Right forelimb (tissue), 1 donor: ENCODE measurements around the gene UBE2G1.

ENCODE experiments used
- DNase-seq: peaks from one replicate; pipeline ENCODE4 v3.0.0-alpha.2; 2018

The UBE2G1 gene

DNA sequence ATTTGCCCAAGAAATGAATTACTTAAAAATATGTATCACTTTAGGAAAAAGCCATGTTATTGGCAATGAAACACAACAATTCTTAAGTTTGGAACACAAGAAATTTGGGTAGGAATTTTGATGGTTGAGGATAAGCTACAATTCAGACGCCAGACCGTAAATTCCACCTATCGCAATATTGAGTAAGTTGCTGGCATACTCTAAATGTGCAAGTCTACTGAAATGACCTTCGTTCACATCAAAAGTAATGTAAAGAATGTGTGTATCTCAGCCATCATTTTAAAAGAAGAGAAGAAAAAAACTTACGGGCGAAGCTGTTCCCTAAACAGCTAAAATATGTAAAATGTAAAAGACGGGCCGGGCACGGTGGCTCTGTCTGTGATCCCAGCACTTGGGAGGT lies 33.4 kb downstream of the UBE2G1 start:
- no peak for DNase-seq

DNA sequence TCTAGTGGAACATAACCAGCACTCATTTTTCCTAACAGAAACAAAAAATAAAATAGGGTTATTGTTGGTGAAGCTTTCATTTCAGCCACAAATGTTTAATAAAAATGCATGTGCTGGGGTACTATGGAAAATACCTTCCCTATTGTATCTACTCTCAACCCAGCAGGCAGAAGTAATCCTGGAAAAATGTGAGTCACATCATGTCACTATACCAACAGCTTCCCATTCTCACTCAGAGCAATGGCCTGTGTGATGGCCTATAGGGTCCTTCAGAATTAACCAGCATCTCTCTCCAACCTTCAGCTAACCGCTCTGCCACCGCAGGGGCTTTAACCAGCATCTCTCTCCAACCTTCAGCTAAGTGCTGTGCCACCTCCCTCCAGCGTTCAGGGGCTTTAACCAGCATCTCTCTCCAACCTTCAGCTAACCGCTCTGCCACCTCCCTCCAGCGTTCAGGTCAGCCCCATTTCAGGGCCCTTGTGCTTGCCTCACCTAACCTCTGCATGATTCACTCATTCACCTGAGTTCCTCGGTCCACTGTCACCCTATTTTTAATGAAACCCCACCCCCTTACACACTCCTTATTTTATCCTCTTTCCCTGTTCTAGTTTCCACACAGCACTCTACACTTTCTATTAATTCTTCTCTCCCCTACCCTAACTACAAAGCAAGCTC lies 34.0 kb downstream of the UBE2G1 start:
- no peak for DNase-seq

DNA sequence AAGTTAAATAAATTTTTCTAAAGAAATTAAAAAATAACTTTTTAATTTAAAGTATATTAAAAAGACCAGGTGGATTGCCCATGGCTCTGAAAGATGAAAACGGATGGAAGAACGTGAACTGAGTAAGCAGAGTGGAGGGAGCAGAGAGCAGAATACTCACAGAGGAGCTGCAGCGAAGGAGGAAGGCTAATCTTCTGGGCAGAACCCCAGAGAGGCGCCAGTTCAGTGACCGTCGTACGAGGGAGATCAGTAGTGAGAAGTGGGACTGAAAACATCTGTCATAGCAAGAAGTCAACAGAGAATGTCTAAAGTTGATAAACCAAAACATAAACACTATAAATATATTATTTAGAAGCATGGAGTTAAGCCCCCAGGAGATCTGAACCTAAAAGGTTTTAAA lies 34.9 kb downstream of the UBE2G1 start:
- DNase-seq, result no peak

DNA sequence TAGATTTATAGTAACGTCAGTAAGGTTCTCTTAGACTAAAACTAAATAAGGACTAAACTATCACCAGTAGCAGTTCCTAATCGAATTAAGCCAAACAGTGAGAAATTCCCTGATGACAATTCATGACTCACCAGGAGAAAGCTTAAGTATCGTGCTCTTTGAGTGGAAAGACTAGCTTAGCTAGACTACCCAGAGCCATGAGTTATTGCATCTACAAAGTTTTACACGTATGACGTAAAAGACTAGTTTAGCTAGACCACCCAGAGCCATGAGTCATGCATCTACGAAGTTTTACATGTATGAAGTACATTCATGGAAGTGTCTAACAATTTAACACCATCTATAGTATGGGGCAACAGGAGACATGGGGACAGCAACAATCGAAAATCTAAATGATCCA lies 36.6 kb downstream of the UBE2G1 start:
- DNase-seq, result no peak

DNA sequence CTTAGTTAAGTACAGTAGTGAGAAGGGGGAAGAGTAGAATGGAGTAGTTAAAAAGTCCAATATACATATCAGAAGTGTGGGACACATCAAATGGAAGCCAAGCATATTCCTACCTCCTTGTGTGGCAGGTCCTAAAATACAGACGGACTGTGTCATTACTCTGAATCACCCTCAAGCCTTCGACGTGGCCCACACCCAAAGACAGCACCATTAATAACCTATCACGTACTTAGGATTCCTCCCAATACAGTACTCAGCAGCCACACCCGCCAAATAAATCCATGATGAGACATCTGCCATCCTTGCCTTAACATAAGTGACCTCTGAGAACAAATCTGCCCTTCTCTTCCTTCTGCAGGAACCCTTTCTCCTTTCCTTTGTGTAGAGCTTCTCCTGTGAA lies 38.9 kb downstream of the UBE2G1 start:
- DNase-seq, result no peak

DNA sequence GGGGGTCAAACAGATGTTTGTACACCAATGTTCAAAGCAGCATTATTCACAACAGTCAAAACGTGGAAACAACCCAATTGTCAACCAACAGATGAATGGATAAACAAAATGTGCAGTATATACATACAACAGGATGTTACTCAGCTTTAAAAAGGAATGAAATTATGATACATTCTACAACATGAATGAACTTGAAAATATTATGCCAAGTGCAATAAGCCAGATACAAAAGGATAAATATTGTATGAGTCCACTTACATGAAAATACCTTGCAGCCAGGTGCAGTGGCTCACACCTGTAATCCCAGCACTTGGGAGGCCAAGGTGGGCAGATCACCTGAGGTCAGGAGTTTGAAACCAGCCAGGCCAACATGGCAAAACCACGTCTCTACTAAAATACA lies 39.9 kb downstream of the UBE2G1 start:
- DNase-seq, result no peak

DNA sequence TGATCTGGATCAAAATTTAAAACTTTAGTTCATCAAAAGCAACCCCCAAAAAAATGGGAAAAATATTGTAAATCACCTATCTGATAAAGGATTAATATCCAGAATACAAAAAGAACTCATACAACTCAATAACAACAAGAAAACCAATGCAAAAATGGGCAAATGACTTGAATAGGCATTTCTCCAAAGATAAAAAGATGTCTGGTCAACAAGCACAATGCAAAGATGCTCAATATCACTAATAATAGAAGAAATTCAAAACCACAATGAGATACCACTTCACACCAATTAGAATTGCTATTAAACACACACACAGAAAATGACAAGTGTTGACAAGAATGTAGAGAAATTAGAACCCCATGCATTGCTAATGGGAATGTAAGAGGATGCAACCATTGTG lies 40.4 kb downstream of the UBE2G1 start:
- DNase-seq, result no peak

DNA sequence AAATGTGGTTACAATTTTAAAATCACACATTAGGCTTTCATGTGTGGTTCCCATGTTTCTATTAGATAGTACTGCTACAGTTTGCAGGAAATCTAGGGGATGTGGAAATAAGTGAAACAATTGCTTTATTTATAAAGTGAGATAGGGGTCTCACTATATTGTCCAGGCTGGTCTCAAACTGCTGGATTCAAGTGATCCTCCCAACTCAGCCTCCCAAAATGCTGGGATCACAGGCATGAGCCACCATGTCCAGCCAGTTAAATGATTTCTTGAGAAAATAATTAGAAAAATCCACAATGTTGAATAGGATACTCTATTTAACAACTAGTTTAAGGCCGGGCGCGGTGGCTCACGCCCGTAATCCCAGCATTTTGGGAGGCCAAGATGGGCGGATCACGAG lies 42.0 kb downstream of the UBE2G1 start:
- no peak for DNase-seq

DNA sequence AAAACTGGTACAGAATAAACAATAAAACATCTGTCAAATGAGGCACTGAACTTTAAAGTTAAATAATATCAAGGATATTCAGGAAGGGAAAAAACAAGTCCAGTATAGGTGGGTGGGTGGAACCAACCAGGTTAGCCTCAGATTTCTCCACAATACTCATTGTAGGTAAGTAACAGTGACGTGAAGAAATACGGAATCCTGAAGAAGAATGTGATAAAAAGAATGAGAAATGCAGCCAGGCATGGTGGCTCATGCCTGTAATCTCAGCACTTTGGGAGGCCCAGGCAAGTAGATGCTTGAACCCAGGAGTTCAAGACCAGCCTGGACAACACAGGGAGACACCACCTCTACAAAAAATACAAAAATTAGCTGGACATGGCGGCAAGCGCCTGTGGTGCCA lies 47.3 kb downstream of the UBE2G1 start:
- no peak for DNase-seq

DNA sequence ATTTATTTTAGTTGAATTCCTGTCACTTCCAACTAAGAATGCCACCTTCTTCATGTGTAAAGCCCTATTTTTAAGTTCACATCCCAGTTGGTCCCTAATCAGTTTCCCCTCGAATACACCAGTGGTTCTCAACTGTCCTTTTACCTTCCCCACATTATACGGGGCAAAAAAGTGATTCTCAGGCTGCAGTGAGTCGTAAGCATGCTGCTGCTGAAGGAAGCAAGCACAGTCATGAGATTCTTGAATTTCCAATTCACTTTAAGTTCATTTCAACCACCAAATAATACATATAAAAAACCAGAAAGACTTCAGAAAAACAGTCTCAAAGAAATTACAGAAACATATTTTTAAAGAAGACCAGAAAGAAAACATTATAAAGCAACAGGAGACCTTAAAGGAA lies 47.9 kb downstream of the UBE2G1 start:
- DNase-seq, result no peak

DNA sequence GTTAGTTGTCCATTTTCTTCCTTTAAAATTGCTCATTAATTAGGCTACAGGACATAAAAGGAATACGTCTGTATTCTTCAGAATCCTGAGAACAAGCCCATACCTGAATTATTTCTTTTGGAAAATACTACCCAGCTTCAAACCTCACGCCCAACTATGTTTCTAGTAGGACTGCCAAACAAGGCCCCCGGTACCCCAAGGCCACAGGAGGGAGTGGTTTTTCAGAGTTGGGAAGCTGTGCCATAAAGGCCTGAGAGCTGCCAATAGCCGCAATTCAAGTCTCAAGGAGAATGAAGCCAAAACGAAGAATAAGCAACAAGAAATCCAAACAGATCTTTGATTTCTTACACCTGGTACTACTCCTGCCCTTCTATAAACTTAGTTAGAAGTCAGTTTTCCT lies 48.3 kb downstream of the UBE2G1 start:
- no peak for DNase-seq

DNA sequence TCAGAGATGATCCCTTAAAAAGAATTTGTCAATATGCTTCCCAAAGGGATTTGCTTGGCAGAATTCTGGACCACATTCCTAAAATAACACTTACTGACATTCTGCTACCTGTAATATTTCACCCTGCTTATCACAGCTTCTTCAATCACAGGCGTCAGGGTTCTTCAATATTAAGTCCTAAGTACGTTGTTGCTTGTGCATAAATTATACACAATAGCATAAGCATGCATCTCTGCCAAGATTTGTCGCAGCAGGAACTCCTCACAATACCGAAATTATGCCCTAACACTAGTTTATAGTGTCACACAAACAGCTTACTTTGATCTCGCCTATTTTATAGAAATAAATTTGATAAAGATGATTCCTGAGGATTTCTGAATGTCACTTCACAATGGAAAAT lies 48.9 kb downstream of the UBE2G1 start:
- DNase-seq, result no peak

DNA sequence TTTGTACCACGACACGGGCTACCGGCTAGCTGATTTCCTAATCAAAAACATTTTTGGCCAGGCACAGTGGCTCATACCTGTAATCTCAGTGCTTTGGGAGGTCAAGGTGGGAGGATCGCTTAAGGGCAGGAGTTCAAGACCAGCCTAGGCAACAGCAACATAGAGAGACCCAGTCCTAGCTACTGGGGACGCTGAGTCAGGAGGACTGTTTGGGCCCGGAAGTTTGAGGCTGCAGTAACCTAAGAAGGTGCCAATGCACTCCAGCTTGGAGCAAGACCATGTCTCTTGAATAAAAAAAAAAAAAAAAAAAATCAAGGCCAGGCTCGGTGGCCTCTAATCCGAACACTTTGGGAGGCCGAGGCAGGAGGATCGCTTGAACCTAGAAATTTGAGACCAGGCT lies 49.8 kb downstream of the UBE2G1 start:
- no peak for DNase-seq

DNA sequence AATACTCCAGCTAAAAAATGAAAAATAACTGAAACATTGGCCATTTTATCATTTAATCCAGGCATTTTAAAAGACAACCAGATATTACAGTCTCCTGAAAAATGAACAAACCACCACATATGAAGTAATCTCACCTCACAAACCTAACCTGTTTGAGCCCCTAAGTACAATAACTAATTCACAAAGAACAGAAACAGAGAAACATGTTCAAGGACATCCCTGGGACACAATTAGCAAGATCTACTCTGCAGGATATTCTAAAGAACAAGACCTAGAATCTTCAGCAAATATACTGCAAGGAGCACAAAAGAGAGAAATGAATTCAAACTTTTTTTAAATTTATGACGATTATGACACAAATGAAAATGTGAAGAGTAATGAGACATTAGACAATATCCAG lies 51.9 kb downstream of the UBE2G1 start:
- no peak for DNase-seq

DNA sequence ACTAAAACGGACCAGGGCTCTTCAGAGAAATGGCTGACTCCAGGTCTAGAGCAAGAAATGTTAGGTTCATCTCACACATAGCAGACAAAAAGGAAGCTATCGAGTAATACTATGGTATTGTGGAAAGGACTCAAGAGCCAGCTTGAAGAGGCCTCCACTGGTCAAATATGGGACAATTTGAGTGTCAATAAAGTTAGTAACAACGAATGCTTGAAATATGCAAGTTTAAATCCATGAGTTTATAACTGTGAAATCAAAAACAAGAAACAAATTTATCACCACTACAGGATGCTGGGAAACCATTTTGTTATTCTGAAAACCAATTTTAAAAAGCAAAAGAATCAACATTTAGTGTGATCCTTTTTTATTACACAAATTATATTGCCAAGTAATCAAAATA lies 52.3 kb downstream of the UBE2G1 start:
- DNase-seq, result no peak

DNA sequence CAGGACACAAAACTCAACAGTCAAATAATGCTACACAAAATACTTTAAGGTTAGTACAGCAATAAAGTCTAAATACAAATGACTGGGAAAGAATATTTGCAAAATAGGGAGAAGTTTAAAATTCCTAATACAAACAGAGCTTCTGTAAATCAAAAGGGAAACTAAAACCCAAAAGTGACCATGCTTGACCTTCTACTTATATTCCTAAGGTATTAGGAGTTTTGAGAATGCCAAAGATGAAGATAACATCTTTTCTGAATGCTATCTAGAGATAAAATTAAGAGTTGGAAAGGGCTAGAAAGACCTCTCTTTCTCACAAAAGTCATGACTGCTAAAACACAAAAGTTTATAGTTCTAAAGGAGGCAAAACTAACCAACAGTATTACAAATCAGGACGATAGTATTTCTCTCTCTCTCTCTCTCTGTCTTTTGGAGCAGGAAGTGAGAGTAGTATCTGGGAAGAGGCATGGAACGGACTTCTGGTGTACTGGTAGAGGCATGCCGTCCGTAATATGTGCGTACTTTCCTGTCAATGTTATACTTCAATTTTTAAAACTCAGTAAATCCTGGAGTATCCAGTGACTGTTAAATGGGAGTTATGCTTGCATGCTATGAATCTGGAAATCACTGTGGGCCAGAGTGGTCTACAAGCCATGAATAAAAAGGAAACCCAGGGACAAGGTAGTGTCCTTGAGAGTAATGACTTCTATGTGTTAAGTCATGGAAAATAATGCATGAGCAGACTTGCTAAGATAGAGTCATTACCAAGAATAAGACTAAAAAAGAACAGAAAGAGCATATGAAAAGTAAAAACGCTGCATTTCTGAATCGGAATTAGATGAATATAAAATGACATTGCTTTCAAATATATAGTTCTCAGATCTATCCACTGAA lies 53.0 kb downstream of the UBE2G1 start:
- DNase-seq, result no peak

DNA sequence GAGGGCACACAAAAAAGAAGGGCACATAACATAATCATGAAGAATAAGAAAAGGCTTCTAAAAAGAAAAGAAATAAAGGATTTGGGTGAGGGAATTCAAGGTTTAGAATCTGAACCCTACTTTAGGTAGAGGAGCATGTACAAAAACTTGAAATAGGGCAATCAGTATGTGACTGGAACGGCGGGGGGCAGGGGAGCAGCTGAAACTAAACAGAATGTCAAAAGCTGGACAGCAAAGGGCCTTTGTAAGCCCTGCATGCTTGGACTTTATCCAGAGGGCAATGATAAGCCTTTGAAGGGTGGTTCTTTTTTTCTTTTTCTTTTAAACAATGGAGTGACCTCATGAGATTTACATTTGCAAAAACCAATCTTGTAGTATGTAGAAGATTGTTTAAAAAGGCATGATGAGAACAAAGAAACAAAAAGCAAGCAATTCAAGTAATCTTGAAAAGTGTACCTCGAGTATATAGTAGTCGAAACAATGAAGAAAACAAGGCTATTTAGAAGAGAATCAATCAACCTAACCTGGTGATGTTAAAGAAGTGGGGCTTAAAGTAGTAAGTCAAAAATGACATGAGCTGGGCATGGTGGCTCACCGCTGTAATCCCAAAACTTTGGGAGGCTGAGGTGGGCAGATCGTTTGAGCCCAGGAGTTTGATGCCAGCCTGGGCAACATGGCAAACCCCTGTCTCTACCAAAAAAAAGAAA lies 56.0 kb downstream of the UBE2G1 start:
- DNase-seq, result no peak

DNA sequence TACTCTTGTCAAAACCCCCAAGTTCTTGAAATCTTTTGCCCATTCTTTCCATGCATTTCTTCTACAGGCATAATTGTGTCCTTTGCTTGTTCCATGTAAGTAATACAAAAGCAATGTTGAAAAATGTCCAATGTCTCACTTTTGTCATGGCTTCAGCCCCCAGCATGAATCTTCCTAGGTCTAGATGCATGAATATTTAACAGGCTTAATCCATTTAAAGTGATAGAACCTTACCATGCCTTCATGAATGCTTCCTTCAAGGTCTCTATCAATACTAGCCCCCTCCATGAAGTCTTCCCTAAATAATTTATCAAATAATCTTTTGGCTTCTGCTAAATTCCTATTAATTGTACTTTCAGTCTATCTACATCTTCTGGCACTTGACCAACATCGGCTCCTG lies 56.6 kb downstream of the UBE2G1 start:
- no peak for DNase-seq

DNA sequence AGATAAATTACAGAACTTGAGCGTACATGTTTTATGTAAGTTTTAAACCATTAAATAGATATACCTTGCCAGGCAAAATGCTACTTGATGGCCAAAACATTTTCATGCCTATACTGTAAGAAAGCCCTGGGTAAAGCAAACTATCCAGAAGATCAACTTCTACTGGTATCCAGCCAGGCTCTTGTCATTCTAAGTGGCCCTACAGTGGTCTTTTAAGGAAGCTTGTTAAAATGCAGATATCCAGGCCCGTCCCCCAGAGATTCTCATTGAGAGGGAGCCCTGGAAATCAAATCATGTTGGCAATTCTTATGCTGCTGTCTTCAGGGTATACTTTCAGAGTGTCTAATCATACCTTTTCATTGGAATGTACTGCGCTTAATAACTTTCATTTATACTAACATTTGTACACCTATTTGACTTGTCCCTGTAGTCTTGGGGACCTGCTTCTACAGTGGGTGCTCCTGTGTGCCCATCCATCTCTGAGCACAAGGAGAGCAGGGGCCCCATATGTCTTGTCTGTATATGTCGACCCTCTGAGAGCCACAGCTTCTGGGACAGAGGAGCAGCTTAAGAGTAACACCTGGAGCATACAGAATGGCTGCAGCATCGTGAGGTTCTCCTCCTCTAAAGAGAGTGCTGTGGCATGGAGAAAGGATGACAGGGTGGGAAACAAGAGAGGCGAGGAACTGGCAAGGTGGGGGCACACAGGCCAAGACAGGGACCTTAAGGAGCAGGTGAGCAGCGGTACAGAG lies 59.1 kb downstream of the UBE2G1 start:
- no peak for DNase-seq

DNA sequence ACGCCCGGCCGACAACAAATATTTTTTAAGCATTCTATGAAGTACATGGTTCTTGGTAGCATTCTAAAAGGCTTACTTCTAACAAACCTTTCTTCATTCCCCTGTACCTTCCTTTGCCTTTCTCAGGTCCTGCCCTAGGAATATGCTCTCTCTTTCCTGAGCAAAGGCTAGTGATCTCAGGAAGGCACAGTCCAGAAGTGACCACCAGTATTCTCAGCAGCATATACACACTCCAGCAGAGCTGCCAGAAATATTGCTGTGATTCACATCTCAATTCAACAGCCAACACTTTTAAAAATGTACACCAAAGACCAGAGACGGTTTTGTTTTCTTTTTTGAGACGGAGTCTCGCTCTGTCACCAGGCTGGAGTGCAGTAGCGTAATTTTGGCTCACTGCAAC lies 61.3 kb downstream of the UBE2G1 start:
- no peak for DNase-seq

DNA sequence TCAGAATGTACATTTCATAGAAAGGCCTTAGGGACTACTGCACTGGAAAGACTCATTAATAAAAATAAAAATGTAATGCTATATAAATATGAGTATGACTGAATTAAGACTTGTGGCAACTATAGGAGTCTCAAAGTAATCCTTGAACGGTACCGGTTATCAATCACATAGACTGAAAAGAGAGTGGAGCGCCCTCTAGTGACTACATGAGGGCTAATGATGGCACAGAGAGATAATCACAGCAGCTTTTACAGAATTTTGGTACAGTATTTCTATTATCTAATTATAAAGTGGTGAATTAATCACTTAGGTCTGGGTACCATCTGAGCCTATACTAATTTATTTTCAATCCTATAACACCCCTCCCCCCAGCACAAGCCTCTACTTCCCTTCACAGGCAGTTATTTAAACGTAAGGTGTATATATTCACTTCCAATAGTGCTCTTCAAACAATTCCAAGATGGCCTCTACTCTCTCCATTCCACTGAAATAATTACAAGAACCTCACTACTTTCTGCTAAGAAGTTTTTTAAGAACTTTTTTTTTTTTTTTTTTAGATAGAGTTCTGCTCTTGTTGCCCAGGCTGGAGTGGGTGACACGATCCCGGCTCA lies 62.0 kb downstream of the UBE2G1 start:
- no peak for DNase-seq

DNA sequence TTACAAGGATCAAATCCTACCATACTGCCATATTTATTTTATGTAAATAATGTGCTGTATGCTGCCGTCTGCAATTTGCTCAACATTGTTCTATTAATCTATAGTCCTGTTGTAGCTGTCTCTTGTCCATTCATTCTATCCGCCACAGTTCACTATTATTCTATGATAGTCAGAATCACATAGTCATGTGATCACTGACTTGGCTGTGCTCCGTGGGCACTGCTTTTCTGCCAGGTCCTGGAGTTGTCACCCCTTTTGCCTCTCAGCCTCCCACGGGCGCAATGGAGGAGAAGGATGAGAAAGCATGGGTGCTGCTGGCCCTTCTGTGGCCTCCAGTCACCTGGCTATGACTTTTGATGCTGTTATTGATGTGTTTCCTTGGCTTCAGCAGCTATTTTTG lies 65.4 kb downstream of the UBE2G1 start:
- DNase-seq, result no peak

DNA sequence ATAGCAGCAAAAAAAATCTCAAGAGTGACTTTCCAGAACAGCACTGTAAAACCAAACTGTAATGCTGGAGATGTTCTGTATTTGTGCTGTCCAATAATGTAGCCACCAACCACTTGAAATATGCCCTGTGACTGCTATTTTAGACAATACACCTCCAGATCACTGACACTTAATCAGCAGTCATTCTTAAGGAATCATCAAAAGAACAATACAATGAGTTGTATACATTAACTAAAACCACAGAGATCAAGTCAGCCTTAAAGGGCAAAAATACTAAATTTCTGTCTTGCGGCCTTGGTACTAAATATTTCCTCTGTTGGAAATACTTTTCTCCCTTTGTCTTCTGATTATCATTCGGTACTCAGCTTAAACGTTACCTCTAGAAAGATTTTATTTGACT lies 69.1 kb downstream of the UBE2G1 start:
- DNase-seq, result no peak
